NK-92 treated with Interleukin-12 subunit alpha and Interleukin-12 subunit beta, amount 100 ng/mL, for 24 hours (cell line): ENCODE measurements around the gene AFF2.
"Not testable (repeated sequence)": the region's sequence is repeated elsewhere in the genome, so short reads cannot be mapped to it uniquely, and the experiment has no call there.

Experiments
- DNase-seq: peaks from one replicate; lab custom pipeline; 2025; lab: John Stamatoyannopoulos, UW

AFF2 gene

GRCh38 chrX:148856505-148856904, 356.1 kb downstream of the AFF2 start:
- no peak for DNase-seq

DNA sequence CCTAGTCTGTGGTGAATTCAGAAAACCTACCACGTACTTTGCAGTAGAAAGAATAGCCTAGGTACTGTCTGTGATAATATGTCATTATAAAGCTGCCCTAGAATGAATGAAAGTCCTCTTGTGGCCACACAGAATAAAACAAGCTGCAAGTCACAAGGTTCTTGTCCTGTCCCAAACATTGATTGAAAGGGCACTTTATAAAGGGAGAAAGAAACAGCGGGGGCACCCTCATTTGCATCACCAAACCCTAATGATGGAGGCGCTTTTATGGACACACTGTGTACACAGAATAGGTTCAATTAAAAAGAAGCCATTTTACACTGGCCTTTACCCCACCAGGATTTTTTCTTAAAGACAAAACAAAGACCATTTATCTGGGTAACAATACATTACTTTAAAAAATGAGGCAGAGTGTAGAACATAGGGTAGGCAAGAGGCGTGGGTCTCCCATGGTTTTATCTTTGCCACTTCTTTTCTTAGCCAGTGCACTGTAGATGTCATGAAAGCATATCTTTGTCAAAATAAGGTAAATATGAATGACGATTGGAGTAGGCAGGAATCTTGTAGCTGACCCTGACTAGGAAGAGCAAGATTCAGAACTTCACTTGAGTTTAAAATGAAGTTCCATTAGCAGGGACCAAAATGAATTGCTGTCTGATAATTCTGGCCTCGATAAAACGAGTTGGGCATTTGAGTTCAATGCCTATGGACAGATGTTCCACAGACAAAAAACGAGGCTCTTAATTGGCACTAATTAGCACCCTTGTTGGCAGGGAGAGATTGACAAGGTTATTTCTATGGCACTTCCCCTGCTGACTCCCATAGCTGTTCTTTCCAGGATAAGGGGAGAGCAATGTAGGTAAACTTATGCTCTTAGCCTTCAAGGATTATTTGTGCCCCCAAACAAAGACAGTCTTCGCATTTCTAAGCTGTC, 365.1 kb downstream of the AFF2 start:
- no peak for DNase-seq

DNA sequence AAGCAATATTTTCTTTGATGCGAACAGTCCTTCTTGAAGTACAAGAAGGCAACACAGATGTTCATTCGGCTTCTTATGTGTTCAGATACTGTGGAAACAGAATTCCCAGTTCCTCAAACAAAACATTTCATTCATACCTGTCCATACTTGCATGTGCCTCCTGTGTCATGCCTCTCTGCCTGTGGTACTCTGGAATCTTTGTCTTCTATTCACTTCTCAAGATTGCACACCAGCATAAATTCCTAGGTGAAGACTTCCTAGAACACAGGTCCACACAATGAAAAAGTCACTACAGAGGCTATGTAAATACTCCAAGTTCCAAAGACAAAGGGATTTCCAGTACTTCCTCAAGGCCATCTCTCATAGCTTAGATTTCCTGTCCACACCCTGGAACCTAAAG, 367.2 kb downstream of the AFF2 start:
- DNase-seq, result no peak

GRCh38 chrX:148871422-148872160, 371.2 kb downstream of the AFF2 start:
- DNase-seq, result no peak

DNA sequence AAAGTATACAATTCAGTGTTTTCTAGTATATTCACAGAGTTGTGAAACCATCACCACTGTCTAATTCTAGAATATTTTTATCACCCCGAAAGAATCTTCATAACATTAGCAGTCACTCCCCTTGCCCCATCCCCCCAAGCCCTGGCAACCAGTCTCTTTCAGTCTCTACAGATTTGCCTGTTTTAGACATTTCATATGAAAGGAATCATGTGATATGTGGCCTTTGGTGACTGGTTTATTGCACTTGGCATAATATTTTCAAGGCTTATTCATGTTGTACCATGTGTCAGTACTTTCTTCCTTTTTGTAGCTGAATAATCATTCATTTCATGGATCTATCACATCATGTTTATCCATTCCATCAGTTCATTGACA, 371.7 kb downstream of the AFF2 start:
- no peak for DNase-seq

DNA sequence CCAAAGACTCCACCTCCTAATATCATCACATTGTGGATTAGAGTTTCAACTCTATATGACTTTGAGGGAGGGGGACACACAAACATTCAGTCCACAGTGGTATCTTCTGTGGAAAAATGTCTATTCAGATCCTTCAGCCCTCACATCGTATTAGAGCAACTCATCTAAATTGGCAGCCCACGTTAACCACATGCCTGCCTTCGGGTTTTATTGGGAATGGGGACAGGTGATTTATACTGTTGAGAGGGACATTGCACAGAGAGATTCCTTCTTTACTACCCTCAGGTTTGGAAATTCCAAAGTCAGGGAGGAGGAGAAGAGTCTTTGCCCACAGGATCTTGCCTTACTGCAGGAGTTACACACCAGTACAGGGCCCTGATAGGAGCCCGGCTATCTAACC, 372.5 kb downstream of the AFF2 start:
- DNase-seq, result no peak

- no peak for DNase-seq
These were observed 374.3 kb downstream of the AFF2 start for GRCh38 chrX:148874636-148875246.

GRCh38 chrX:148878371-148878770, 378.0 kb downstream of the AFF2 start:
- no peak for DNase-seq

DNA sequence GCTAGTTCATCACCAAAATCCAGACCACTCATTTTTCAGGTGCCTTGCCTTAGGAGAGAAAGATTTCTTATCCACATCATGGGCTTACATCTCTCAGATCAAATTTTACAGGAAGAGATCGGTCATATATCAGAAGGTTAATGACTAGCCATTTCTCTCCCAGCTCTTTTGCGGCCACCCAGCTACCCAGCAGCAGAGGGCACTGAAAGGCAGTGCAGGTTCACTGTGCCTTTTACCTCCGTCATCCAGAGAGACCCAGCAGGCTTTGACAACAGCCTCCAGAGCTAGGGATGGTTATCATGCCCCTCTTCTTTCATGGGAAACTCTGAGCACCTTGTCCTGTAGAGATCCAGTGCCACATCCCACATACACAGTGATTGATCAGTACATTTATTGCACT, 384.8 kb downstream of the AFF2 start:
- DNase-seq, result no peak

- DNase-seq, result no peak
These were observed 393.0 kb downstream of the AFF2 start for GRCh38 chrX:148893395-148893794.

GRCh38 chrX:148902581-148902980, 402.2 kb downstream of the AFF2 start:
- no peak for DNase-seq

DNA sequence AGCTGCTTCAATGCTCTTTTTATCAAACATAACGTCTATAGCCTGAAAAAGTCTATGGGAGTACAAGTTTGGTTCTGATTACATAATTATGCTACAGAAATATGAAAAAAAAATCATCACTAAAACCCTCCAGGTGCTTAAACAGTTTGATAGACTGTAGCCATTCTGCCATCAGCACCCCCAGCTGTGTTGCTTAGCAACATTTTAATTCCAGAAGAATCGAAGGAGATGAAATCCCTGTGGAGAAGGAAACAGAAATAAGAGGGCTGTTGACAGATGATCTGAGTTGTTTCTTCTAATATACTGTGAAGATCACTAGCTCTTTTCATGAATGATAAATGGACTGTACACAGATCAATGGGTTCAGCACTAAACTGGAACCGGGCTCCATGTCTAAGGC, 402.8 kb downstream of the AFF2 start:
- DNase-seq, result no peak

GRCh38 chrX:148904421-148905111, 404.1 kb downstream of the AFF2 start:
- DNase-seq, result no peak

- no peak for DNase-seq
These were observed 405.0 kb downstream of the AFF2 start for GRCh38 chrX:148905400-148905799.

- not testable (repeated sequence) for DNase-seq
These were observed 406.2 kb downstream of the AFF2 start for GRCh38 chrX:148906628-148907027.

DNA sequence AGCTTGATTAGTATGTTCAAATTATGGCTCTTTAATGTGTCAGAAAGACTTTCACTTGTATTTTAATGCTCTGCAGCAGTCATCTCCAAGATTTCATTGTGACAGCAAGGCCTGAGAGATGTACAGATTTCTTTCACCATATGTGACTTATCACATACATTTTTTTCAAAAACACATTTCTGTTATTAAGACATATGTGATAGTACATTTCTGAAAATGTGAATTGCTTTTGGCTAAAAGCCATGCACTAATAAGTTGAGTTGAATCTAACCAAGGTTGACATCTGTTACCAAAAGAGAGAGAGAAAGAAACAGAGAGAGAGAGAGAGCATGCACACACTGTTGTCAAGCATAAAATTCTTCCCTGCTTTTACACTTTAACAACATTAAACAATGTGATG, 409.3 kb downstream of the AFF2 start:
- DNase-seq, result no peak

DNA sequence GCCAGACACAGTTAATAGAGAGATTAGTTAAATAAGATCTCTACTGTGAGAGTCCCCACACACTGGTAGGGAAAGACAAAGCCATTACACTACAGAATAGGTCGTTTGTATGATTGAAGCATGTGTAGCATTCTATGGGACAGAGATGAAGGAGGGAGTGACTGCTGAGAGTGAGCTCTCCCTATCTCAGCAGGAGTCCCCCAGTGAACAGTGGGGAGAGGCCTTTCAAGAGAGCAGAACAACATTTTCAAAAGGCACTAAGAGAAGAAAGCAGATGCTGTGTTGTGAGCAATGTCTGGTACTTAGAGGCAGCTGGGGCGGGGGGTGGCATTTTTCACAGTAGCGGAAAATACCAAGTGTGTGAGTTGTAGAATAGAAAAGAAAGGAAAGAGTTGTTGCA, 413.6 kb downstream of the AFF2 start:
- DNase-seq, result no peak

GRCh38 chrX:148914783-148915182, 414.4 kb downstream of the AFF2 start:
- DNase-seq, result no peak

DNA sequence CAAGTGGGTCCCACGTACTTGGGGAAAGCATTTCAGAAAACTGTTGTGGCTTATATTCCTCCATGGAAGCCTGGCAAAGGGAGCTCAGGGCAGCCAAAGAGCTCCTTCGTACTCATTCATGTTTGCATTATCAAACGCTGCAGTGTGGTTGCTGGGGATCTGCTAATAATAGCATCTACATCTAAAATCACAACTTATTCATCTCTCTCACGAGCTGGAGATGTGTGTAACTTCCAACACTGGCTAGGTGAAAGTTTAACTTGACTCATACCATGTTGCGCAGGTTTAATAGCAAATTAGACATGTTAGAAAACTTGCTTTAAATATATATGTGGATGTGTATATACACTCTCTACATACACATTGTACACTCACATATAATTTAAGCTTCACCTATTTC, 415.1 kb downstream of the AFF2 start:
- no peak for DNase-seq

GRCh38 chrX:148917441-148917840, 417.0 kb downstream of the AFF2 start:
- DNase-seq, result no peak

- DNase-seq, result no peak
These were observed 423.2 kb downstream of the AFF2 start for GRCh38 chrX:148923631-148924030.

GRCh38 chrX:148926371-148926770, 426.0 kb downstream of the AFF2 start:
- DNase-seq, result no peak
